Measurements from ENCODE around the gene PNPT1. TPM values are rescaled to one million over a fixed set of nuclear protein-coding genes. Genes with fewer than 3 reads are reported as not detected.
"Not testable (repeated sequence)": the region's sequence is repeated elsewhere in the genome, so short reads cannot be mapped to it uniquely, and the experiment has no call there.

Gene PNPT1
- total RNA-seq, 2 donors from 2014 or later, result 8.9 to 24.6 TPM

DNA sequence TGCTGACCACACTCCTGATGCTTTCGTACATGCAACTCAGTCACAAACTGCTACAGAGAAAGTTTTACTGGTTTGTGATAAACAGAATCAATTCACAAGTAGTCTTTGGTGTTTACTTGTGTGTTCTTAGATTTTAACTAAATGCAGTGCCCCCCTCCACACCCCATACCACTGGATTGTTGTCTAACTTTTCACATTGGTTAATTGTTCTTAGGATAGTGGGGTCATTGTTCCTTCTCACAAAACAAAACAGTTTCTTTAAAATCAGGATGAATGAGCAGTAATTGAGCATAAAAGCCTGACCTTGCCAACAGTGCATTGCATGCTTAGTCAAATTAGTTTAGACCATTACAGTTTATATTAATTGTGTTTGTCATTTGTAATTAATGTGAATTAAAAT is 14.1 kb upstream of the PNPT1 start:
- TF ChIP-seq, protein P1, sequence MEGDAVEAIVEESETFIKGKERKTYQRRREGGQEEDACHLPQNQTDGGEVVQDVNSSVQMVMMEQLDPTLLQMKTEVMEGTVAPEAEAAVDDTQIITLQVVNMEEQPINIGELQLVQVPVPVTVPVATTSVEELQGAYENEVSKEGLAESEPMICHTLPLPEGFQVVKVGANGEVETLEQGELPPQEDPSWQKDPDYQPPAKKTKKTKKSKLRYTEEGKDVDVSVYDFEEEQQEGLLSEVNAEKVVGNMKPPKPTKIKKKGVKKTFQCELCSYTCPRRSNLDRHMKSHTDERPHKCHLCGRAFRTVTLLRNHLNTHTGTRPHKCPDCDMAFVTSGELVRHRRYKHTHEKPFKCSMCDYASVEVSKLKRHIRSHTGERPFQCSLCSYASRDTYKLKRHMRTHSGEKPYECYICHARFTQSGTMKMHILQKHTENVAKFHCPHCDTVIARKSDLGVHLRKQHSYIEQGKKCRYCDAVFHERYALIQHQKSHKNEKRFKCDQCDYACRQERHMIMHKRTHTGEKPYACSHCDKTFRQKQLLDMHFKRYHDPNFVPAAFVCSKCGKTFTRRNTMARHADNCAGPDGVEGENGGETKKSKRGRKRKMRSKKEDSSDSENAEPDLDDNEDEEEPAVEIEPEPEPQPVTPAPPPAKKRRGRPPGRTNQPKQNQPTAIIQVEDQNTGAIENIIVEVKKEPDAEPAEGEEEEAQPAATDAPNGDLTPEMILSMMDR (IDR thresholded peaks at IDR 0.05), result no peak
- no peak overlapping the region for H3K27ac ChIP-seq
- ATAC-seq (ENCODE audit: insufficient number of reproducible peaks, low FRiP score, low read depth) (no peak), DNase-seq (ENCODE audit: low spot score) (no peak)
- no peaks in the 10 kb centered on the region for H3K27me3 ChIP-seq (replicated peaks; ENCODE audit: insufficient read depth)
- H3K4me3 ChIP-seq, result no peak overlapping the region
- H3K4me1 ChIP-seq (ENCODE audit: control insufficient read depth in 1 of 2, low read depth in 2 of 2), result no peaks in the 10 kb centered on the region
- H3K36me3 ChIP-seq, result no peaks in the 10 kb centered on the region
- H3K9me3 ChIP-seq, result no peaks in the 10 kb centered on the region

DNA sequence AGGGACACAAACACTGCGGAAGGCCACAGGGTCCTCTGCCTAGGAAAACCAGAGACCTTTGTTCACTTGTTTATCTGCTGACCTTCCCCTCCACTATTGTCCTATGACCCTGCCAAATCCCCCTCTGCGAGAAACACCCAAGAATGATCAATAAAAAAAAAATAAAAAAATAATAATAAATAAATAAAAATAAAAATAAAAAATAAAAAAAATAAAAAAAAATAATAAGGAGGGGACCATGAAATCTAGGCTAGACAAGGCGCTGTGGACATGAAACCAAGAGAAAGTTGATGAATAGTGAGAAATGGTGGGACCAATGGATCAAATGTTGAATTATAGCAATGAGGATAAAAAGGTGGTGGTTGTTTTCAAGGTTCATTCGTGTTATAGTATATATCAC is 12.6 kb upstream of the PNPT1 start:
- not testable (repeated sequence) for H3K4me1 ChIP-seq (ENCODE audit: control insufficient read depth in 1 of 2, low read depth in 2 of 2); H3K4me3 ChIP-seq; ATAC-seq (ENCODE audit: insufficient number of reproducible peaks, low FRiP score, low read depth); H3K9me3 ChIP-seq; H3K27ac ChIP-seq; H3K36me3 ChIP-seq; DNase-seq (ENCODE audit: low spot score); H3K27me3 ChIP-seq (replicated peaks; ENCODE audit: insufficient read depth)

DNA sequence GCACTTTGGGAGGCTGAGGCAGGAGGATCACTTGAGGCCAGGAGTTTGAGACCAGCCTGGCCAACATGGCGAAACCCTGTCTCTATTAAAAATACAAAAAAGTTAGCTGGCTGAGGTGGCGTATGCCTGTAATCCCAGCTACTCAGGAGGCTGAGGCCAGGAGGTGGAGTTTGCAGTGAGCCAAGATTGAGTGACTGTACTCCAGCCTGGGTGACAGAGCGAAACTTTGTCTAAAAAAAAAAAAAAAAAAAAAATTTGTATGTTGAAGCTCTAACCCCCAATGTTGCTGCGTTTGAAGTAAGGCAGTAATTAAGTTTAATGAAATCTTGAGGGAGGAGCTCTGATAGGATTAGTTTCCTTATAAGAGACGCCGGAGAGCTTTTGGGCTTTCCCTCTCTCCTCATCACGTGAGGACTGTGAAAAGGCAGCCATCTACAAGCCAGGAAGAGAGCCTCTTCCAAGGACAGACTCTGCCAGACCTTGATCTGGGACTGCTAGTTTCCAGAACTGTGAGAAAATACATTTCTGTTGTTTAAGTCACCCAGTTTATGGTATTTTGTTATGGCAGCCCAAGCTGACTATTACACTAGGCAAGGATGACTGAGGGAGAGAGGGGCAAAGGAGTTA is 11.5 kb upstream of the PNPT1 start:
- TF ChIP-seq, protein P1 (IDR thresholded peaks at IDR 0.05), result no peak
- Histone ChIP-seq H3K36me3 (no peaks in the 10 kb centered on the region), H3K4me1 (ENCODE audit: control insufficient read depth in 1 of 2, low read depth in 2 of 2) (no peaks in the 10 kb centered on the region), H3K27ac (no peak overlapping the region), H3K27me3 (replicated peaks; ENCODE audit: insufficient read depth) (no peaks in the 10 kb centered on the region), H3K4me3 (no peak overlapping the region), H3K9me3 (no peaks in the 10 kb centered on the region)
- DNase-seq (ENCODE audit: low spot score) (no peak), ATAC-seq (ENCODE audit: insufficient number of reproducible peaks, low FRiP score, low read depth) (no peak)

DNA sequence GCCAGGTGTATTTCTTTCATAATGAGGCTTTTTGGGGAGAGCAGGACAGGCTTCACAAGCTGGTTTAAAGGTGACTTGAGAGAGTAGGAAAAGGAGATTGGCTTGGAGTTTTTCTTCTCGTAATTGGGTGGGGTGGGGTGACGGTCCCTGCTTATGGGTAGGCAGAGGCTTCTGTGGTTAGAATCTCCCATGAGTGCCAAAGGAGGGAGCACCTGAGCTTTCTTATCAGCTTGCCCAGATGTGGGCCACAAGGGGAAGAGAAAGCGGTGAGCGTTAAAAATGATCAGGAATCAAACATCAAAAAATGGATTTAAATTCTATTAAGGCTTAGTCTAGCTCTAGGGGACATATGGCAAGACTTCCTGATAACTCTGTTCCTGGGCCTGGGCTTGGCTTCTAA is 9.7 kb upstream of the PNPT1 start:
- DNase-seq (ENCODE audit: low spot score) (no peak), ATAC-seq (ENCODE audit: insufficient number of reproducible peaks, low FRiP score, low read depth) (no peak)
- Histone ChIP-seq H3K27ac (no peak overlapping the region), H3K4me1 (ENCODE audit: control insufficient read depth in 1 of 2, low read depth in 2 of 2) (no peaks in the 10 kb centered on the region), H3K36me3 (no peaks in the 10 kb centered on the region), H3K27me3 (replicated peaks; ENCODE audit: insufficient read depth) (no peaks in the 10 kb centered on the region), H3K9me3 (no peaks in the 10 kb centered on the region), H3K4me3 (no peak overlapping the region)
- TF ChIP-seq, protein P1 (IDR thresholded peaks at IDR 0.05), result no peak

DNA sequence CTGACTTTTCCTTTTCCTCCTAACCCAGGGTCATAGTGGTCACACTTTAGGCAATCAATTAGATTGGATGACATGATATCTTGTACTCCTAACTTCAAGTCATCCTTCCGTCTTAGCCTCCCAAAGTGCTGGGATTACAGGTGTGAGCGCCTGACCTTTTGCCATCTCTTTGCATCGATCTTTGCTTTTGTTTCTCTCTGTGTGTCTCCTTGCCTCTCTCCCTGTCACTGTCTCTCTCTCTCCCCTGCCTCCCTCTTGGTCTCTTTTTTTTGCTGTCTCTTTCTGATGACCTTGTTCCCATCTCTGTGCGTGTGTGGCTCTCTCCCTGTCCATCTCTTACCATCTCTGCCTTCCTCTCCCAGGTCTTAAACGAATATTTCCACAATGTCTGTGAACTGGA is 904 bp downstream of the PNPT1 start:
- not testable (repeated sequence) for ATAC-seq (ENCODE audit: insufficient number of reproducible peaks, low FRiP score, low read depth); H3K36me3 ChIP-seq; H3K9me3 ChIP-seq; H3K4me1 ChIP-seq (ENCODE audit: control insufficient read depth in 1 of 2, low read depth in 2 of 2); H3K27ac ChIP-seq; H3K27me3 ChIP-seq (replicated peaks; ENCODE audit: insufficient read depth); DNase-seq (ENCODE audit: low spot score)
- H3K4me3 ChIP-seq, result peak overlapping the region; percentile 86

DNA sequence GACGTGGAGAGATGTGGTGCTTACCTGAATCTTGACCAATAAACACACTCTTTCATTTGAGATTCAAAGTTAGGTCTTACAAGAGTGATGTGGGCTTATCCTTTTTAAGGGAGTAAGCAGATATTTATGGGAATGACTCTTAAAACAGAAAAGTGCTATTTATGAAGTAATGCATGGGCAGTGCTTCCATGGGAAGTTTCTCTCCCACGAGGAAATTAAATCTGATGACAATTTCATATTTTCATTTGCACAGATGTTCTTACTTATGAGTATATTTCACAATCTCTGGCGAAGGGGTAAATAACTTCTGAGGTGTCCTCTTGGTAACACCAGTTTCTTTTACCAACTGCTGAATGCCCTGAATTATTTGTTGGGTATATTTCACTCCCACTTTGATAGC is 21.0 kb downstream of the PNPT1 start:
- DNase-seq (ENCODE audit: low spot score) (no peak), ATAC-seq (ENCODE audit: insufficient number of reproducible peaks, low FRiP score, low read depth) (no peak)
- Histone ChIP-seq H3K27me3 (replicated peaks; ENCODE audit: insufficient read depth) (no peaks in the 10 kb centered on the region), H3K36me3 (peaks cover 9% of the 10 kb centered on the region), H3K9me3 (no peaks in the 10 kb centered on the region), H3K4me1 (ENCODE audit: control insufficient read depth in 1 of 2, low read depth in 2 of 2) (no peaks in the 10 kb centered on the region), H3K27ac (no peak overlapping the region), H3K4me3 (no peak overlapping the region)
- TF ChIP-seq, protein P1 (IDR thresholded peaks at IDR 0.05), result no peak
